ENCODE measurements around the gene STAMBPL1. TPM values are rescaled to one million over a fixed set of nuclear protein-coding genes. Genes with fewer than 3 reads are reported as not detected.

Gene STAMBPL1
- total RNA-seq, 1 donor from 2014 or later: 1.8 TPM

Other genes starting within 250 kb of the STAMBPL1 start
- not detected for gene LIPF, start 215.8 kb upstream of the STAMBPL1 start, total RNA-seq
- gene LIPK, start 174.0 kb upstream of the STAMBPL1 start, total RNA-seq: not detected
- gene LIPN, start 120.2 kb upstream of the STAMBPL1 start, total RNA-seq: not detected
- gene LIPM, start 77.5 kb upstream of the STAMBPL1 start, total RNA-seq: not detected
- not detected for gene ANKRD22, start 28.4 kb upstream of the STAMBPL1 start, total RNA-seq
- 17.0 TPM for gene ACTA2, start 72.5 kb downstream of the STAMBPL1 start, total RNA-seq
- 13.0 TPM for gene FAS, start 110.6 kb downstream of the STAMBPL1 start, total RNA-seq